Right lung (tissue), 10 donors: ENCODE measurements around the gene NME1. TPM values are rescaled to one million over a fixed set of nuclear protein-coding genes. Genes with fewer than 3 reads are reported as not detected.
"Not testable (repeated sequence)": the region's sequence is repeated elsewhere in the genome, so short reads cannot be mapped to it uniquely, and the experiment has no call there.

Experiments used
- DNase-seq, 2 donors: peaks; one replicate each; pipeline ENCODE4 v3.0.0-alpha.2; 2013
- long read RNA-seq, 8 donors: transcript quantifications; one replicate each; lab custom pipeline, GENCODE V29; 2026
- polyA plus RNA-seq, 5 donors: library from polyadenylated mRNA; unstranded; fragments of 120-200 nt; gene quantifications; one replicate each; pipeline versions ENCODE4 v1.2.1 to v1.2.3, GENCODE V29; 2013; ENCODE audit warnings: inconsistent platforms in 1 of 5, low replicate concordance in 1 of 5; ENCODE audit not compliant: insufficient read length in 5 of 5, insufficient read depth in 1 of 5

NME1 gene
- polyA plus RNA-seq, result 10 to 100 TPM; 49.3 to 68.4 (median 56.1) TPM
- long read RNA-seq, donor 1, transcript NME1-203 (5 exons, 940 nt), result major isoform, 110 of 154 reads
- long read RNA-seq, donor 1, partial matches to known transcripts, result 41 of 154 reads
- long read RNA-seq, donor 1, other reads (novel, unspliced or antisense), result 0 of 154 reads
- long read RNA-seq, donor 2, transcript NME1-203 (5 exons, 940 nt), result major isoform, 54 of 61 reads
- long read RNA-seq, donor 2, partial matches to known transcripts, result 6 of 61 reads
- long read RNA-seq, donor 2, other reads (novel, unspliced or antisense), result 0 of 61 reads
- long read RNA-seq, donor 3, transcript NME1-203 (5 exons, 940 nt), result major isoform, 57 of 77 reads
- long read RNA-seq, donor 3, partial matches to known transcripts, result 17 of 77 reads
- long read RNA-seq, donor 3, other reads (novel, unspliced or antisense), result 0 of 77 reads
- long read RNA-seq, donor 4, transcript NME1-203 (5 exons, 940 nt), result major isoform, 32 of 50 reads
- long read RNA-seq, donor 4, partial matches to known transcripts, result 17 of 50 reads
- long read RNA-seq, donor 4, other reads (novel, unspliced or antisense), result 0 of 50 reads
- long read RNA-seq, donor 5, transcript NME1-203 (5 exons, 940 nt), result major isoform, 92 of 101 reads
- long read RNA-seq, donor 5, partial matches to known transcripts, result 9 of 101 reads
- long read RNA-seq, donor 5, other reads (novel, unspliced or antisense), result 0 of 101 reads
- long read RNA-seq, donor 6, transcript NME1-203 (5 exons, 940 nt), result major isoform, 104 of 123 reads
- long read RNA-seq, donor 6, partial matches to known transcripts, result 15 of 123 reads
- long read RNA-seq, donor 6, other reads (novel, unspliced or antisense), result 0 of 123 reads
- long read RNA-seq, donor 7, transcript NME1-203 (5 exons, 940 nt), result major isoform, 69 of 69 reads
- long read RNA-seq, donor 7, partial matches to known transcripts, result 0 of 69 reads
- long read RNA-seq, donor 7, other reads (novel, unspliced or antisense), result 0 of 69 reads
- long read RNA-seq, donor 8, transcript NME1-203 (5 exons, 940 nt), result major isoform, 38 of 40 reads
- long read RNA-seq, donor 8, partial matches to known transcripts, result 0 of 40 reads
- long read RNA-seq, donor 8, other reads (novel, unspliced or antisense), result 0 of 40 reads

DNA sequence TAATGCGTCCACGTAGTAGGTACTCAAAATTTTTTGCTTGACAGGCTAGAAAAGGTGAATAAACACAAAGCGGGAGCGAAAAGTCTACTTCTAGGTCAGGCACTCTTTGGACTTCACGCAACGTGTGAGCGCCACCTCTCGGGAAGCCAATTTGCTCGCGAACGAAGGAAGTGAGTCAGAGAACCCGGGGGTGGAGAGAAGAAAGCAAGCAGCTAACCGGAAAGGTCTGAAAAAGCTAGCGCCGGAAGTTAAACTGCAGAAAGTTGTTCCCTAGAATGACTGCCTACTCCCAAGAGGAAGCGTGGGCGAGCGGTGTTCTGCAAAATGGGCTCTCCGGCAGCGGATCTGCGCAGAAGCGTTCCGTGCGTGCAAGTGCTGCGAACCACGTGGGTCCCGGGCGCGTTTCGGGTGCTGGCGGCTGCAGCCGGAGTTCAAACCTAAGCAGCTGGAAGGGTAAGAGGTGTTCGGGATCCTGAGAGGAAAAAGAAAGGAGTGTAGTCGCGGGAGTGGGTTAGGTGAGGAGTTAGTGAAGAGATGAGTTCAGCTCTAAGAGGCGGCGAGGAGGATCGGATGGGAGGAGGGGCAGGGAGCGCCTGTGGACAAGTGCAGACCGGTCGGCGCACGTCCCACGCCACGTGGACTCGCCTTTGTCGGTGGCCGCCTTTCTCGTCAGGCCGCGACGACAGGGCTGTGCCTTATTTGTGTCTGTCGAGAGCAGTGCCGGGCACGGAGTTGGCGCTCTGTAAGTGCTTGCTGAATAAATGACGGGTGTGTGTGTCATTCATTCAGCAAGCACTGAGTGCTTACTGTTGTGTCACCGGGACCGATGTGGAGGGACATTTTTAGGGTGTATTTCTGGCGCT is at the start of gene NME1:
Gene NME1, plus strand, starts transcription at position 350 of the 863 bp plus-strand sequence. CDS start 2,096 bp downstream, outside the sequence.
- peak; percentile 96 to 98 for DNase-seq

DNA sequence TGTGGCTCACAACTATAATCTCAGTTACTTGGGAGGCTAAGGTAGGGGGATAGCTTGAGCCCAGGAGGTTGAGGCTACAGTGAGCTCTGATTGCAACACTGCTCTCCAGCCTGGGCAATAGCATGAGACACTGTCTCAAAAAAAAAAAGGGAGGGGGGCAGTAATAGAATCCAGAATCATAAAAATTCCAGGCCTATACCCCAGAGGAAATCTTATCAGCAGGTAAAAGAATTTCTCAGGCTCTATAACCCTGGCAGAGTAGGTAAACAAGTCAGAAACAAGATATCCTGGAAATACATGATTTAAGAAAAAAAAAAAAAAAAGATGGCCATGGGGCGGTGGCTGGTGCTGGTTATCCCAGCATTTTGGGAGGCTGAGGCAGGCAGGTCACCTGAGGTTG is 45.6 kb upstream of the NME1 start:
- DNase-seq, result no peak

DNA sequence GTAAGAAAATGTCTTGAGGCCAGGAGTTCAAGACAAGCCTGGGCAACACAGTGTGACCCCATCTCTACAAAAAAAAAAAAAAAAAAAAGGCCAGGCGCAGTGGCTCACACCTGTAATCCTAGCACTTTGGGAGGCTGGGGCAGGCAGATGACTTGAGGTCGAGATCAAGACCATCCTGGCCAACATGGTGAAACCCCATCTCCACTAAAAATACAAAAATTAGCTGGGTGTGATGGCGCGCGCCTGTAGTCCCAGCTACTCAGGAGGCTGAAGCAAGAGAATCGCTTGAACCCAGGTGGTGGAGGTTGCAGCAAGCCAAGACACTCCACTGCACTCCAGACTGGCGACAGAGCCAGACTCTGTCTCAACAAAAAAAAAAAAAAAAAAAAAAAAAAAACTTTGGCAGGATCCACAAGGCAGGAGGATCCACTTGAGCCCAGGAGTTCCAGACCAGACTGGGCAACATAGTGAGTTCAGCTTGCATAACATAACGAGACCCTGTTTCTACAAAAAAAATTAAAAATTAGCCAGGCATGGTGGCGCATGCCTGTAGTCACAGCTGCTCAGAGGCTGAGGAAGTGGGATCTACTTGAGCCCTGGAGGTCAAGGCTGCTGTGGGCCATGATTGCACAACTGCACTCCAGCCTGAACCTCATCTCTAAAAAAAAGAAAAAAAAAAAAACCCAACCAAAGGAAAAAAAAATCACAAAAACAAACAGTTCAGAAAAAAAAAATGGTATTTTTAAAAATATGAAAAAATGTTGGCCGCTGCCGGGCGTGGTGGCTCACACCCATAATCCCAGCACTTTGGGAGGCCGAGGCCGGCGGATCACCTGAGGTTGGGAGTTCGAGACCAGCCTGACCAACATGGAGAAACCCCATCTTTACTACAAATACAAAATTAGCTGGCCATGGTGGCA is 40.8 kb upstream of the NME1 start:
- DNase-seq, result peak in 1 of 2 donors; percentile 55

DNA sequence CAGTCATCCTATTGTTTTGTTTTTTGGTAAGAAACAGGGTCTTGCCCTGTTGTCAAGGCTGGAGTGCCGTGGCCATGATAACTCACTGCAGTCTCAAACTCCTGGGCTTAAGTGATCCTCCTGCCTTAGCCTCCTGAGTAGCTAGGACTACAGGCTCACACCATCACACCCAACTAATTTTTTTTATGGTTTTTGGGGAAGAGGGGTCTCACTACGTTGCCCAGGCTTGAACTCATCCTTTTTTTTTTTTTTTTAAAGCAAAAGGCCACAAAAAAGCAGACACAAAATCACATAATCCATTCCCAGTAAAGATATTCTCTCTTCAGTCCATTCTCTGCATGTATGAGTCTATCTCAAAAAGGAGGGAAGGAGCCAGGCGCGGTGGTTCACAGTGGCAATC is 38.2 kb upstream of the NME1 start:
- no peak for DNase-seq

DNA sequence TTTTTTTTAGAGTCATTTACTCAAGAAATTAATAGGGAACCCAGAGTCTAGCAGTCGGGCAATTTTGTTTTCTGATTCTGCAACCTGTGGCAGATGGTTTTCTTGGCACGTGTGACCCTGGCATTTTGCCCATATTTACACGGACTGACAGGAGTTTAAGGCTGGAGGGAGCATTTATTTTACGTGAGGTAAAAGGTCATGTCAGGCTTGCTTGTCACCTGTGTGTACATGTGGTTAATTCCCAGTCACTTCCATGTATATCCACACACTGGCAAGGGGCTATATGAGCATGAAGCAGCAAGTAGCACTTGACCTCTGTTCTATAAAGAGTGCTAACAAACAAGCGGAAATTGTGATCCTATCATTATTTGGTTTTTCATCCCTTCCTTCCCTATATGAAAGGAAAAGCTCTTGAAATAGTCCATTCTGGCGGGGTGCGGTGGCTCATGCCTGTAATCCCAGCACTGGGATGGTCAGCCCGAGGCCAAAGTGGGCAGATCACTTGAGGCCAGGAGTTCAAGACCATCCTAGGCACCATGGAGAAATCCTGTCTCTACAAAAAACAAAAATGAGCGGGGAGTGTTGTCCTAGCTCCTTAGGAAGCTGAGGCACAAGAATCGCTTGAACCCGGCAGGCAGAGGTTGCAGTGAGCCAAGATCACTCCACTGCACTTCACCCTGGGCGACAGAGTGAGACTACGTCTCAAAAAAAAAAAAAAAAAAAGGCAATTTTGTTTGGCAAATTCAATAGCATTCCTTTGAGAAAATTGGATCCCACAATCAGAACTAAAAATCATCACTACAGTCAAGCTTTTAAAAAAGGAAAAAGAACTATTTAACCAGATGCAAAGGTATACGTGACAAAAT is 34.8 kb upstream of the NME1 start:
- DNase-seq, result no peak

DNA sequence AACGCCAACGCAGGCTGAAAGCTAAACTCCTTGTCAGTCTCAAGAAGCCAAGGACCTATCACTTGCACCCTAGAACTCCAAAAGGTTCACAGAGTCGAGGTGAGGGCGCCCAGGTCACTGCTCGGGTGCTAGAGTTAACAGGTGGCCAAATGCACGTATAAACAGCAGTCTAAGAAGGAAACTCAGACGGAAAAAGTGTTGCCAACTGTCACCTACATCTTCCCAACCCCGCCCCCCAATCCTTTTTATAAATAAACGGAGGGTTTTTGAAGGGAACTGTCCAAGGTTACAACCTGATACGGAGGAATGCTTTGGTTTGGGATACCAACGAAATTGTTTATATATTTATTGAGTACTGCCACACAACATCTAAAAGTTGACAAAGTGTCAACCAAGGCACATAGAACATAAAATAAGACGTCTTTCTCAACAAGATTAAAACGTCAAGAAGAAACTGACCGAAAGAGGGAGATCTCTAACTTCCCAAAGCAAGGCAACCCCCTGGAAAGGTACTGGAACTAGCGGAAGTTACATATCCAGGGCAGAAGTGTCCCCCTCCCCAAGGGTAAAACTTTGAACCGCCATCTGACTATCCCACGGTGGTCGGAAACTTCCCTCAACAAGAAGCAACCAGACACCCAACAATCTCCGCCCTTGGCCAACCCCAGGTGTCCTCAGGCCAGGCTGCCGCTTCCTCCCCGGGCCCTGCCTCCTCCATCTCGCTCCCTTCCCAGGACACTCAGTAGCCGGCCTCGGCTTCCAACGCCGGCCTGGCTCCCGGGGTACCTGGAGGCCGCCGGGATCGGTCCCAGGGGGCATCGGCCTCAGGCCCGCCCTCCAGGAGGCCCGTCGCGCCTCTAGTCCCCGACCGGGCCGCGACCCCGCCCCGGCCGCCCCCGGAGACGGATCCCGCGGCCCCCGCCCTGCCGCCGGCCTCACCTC is 33.7 kb upstream of the NME1 start:
- DNase-seq, result peak; percentile 64 to 75

DNA sequence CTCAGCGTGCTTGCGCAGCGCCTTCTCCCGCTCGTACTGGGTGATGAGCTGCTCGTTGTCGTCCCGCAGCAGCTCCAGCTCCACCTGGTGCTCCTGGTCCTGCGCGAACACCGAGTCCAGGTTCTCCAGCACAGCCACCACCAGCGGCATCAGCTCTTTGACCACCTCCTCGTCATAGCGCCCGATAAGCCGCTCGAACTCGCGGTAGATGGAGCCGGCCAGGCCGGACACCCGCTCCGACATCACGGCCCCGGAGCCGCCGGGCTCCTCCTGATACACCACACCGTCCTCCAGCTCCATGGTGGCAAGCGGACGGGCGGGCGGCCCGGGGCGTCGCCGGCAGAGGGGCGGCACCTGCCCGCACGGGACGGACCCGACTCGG is 33.0 kb upstream of the NME1 start:
- DNase-seq, result peak; percentile 61 to 62

DNA sequence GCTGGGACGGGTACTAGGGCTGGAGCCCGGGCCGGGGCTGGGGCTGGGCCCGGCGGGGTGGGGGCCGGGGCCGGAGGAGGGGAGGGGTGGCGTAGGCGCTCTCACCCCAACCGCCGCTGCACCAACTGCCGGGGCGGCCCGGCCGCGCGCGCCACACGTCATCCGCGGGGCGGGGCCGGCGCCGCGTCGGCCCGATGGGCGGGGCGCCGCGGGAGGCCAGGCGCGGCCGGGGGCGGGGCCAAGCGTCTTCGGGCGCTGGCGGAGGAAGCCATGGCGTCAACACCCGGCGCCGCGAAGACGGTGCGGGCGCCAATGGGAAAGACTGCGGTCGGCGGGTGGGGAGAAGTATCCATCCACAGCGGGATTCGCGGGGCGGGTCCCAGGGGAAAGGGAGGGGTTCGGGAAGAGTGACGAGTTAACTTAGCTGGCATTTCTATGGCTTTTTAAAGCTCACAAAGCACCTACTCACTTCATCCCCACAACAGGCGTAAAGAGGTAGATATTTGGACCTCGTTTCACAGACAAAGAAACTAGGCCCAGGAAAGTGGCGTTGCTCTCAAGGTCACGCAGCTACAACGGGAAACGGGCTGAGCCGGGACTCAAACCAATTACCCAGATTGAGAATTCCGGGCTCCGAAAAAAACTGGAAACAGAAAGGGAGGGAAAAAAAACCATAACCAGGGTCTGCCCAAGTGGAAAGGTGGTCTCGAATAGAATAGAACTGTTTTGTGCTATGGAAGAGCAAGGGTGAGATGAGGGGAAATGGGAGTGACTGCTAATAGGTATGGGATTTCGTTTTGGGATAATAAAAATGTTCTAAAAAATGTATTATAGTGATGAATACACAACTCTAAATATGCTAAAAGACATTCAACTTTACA is 32.4 kb upstream of the NME1 start, which contains the start of gene SPAG9:
Gene SPAG9, minus strand, starts transcription at position 130 of the 881 bp plus-strand sequence. CDS start 212 bp downstream, outside the sequence.
- DNase-seq, result peak; percentile 96 to 97

DNA sequence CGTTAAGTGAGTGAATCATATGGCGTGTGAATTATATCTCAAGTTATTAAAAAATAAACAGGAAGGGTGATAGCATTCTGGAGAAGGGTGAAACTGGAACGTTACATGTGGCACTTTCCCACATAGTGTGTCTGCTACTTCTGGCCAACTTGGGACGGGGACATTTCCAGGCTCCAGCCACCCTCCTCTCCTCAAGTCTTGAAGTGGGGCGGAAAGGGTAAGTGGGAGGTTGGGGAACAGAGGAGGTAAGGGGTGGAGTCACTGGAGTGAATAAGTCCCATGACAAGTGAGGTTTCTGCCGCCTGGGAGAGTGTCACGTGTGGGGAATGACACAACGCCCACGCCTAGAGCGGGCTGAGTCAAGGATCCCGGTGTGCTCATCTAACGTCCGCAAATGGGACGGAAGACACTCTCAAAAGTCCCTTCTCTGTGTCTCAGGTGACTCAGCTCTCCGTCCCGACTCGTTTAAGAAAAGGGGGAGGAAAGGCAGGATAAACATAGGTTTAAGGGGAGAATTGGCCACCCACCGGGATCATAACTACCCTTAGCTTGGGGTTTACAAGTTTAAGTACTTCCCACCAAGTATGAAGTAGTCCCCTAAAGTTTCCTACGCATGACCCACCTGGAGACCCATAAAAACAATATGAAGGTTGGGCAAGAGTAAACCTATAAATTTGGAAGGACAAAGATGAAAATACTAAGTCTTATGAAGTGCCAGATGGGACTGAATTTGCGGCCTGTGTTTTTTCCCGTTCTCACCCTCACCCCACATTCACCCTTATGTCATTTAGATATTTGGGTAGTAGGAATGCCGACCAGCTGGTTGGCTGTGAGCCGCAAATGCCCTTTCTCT is 31.5 kb upstream of the NME1 start:
- peak; percentile 79 to 84 for DNase-seq

DNA sequence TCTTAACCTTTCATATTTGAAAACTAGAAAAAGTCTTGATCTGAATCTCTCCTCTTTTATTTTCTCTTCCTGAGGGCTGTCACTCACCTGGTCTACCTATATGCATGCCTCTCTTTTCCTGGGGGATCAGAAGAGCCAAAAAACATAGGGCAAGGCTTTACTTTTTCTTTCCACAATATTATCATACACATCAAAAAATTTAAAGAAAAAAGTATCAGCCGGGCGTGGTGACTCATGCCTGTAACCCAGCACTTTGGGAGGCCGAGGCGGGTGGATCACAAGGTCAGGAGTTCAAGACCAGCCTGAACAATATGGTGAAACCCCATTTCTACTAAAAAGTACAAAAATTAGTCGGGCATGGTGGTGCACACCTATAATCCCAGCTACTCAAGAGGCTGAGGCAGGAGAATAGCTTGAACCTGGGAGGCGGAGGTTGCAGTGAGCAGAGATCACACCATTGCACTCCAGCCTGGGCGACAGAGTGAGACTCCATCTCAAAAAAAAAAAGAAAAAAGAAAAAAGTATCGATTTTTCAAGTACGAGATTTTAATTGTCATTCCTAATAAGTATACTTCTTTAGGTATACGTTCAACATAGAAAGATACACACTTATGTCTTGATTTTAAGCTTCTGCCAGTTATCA is 30.8 kb upstream of the NME1 start:
- not testable (repeated sequence) for DNase-seq

DNA sequence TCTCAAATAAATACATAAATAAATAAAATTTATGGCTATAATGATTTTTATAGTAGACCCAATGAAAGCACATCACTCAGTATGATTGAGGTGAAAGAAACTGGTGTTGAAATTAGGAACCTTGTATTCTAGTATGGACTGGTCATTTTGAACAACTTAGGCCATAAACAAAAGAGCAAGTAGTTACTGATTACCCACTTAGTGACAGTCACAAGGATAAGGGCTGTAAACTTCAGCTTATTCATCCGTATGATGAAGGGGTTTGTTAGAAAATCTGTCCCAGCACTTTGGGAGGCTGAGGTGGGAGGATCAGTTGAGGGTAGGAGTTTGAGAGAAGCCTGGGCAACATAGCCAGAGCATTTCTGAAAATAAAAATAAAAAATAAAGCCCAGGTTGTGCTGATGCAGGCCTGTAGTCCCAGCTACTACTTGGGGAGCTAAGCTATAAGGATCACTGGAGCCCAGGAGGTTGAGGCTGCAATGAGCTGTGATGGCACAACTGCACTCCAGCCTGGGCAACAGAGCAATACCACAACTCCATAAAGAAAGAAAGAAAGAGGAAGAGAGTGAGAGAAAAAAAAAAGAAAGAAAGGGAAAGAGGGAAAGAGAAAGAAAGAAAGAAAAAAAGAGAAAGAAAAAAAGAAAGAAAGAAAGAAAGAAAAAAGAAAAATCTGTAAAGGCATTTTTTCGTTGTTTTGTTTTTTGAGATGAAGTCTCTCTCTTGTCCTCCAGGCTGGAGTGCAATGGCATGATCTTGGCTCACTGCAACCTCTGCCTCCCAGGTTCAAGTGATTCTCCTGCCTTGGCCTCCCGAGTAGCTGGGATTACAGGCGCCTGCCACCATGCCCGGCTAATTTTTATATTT is 28.5 kb upstream of the NME1 start:
- no peak for DNase-seq

DNA sequence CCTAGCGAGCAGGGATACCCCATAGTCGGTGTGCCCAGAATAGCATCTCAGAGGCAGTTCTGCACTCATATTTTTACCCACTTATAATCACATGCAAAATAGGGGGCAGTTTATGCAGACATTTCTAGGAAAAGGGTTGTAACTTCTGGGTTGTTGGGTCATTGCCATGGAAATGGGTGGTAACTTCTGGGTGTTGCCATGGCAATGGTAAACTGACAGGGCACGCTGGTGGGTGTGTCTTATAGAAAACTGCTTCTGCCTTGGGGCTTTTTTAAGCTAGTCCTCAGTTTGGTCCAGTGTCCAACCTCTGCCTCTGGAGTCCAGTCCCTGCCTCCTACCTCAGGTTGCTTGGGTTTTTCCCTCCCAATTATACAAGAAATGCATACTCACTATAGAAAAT is 25.3 kb upstream of the NME1 start:
- DNase-seq, result no peak

DNA sequence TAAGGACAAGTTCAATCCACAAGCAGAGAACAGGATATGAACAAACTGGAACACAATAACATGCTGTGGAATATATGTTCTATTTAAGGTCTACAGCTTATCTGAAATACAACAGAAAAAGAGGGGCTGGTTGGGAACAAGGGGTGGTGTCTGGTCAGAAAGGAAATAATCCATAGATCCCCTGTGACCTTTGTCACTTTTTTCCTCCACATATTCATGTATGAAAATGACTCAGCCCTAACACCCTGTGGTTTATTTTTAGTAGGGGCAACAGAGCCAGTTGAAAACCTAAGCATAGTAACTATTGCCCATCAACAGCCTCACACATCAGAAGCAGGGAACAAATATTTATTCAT is 20.4 kb upstream of the NME1 start:
- DNase-seq, result no peak

DNA sequence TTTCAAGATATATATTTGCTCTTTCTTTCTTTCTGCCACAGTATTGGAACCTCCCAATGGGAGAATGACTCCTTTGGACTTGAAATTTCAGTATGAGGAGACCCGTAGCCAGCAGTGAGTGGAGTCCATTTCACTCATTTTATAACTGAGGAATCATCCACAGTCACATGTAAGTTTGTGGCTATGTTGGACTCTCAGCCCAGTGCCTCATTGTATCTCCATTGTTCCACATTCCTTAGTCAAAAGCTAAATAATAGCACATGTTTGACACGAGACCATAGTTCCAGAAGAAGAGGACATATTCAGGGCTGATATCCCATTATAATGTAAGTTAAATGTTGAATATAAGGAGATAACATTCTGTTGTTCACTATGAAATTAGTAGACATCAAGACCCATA is 20.0 kb upstream of the NME1 start:
- DNase-seq, result no peak
